Measurements from ENCODE around the gene RICTOR.

The RICTOR gene

GRCh38 chr5:39083968-39084367 lies 9.8 kb upstream of the RICTOR start:
- no peak overlapping the region for H3K4me2 ChIP-seq (ENCODE audit: low read depth, low read length, poor library complexity, severe bottlenecking)
- no peaks in the 10 kb centered on the region for H3K9me3 ChIP-seq (ENCODE audit: insufficient read depth, low read length)
- no peak overlapping the region for H3K9ac ChIP-seq (ENCODE audit: low read length)
- no peak overlapping the region for H3K4me3 ChIP-seq (ENCODE audit: insufficient read depth, low read length, poor library complexity, severe bottlenecking)
- H4K20me1 ChIP-seq (ENCODE audit: low read depth, low read length), result no peaks in the 10 kb centered on the region
- no peak overlapping the region for H2AFZ ChIP-seq (ENCODE audit: low read depth, low read length, severe bottlenecking)
- H3K36me3 ChIP-seq (ENCODE audit: low read length), result no peaks in the 10 kb centered on the region
- H3K9me2 ChIP-seq (replicated peaks; ENCODE audit: insufficient read depth, low read length), result no peaks in the 10 kb centered on the region
- no peaks in the 10 kb centered on the region for H3F3A ChIP-seq (ENCODE audit: insufficient read depth)
- no peaks in the 10 kb centered on the region for H3K27me3 ChIP-seq (ENCODE audit: low read length)
- no peaks in the 10 kb centered on the region for H3K79me2 ChIP-seq (ENCODE audit: insufficient read depth, low read length)
- H3K27ac ChIP-seq (ENCODE audit: low read depth, low read length), result no peak overlapping the region
- no peak for TF ChIP-seq EZH2phosphoT487 (conservative IDR thresholded peaks at IDR 0.05; ENCODE audit: low read length)
- no peak for TF ChIP-seq CTCF (IDR thresholded peaks at IDR 0.05; ENCODE audit: insufficient read depth, low read length, poor library complexity, severe bottlenecking)

- TF ChIP-seq EZH2phosphoT487 (conservative IDR thresholded peaks at IDR 0.05; ENCODE audit: low read length) (no peak), CTCF (IDR thresholded peaks at IDR 0.05; ENCODE audit: insufficient read depth, low read length, poor library complexity, severe bottlenecking) (no peak)
- Histone ChIP-seq H3K4me3 (ENCODE audit: insufficient read depth, low read length, poor library complexity, severe bottlenecking) (no peak overlapping the region), H3K9me3 (ENCODE audit: insufficient read depth, low read length) (no peaks in the 10 kb centered on the region), H3K9ac (ENCODE audit: low read length) (no peak overlapping the region), H3K27ac (ENCODE audit: low read depth, low read length) (no peak overlapping the region), H3K79me2 (ENCODE audit: insufficient read depth, low read length) (no peaks in the 10 kb centered on the region), H3K27me3 (ENCODE audit: low read length) (no peaks in the 10 kb centered on the region), H3K4me2 (ENCODE audit: low read depth, low read length, poor library complexity, severe bottlenecking) (no peak overlapping the region), H3K36me3 (ENCODE audit: low read length) (no peaks in the 10 kb centered on the region), H3K9me2 (replicated peaks; ENCODE audit: insufficient read depth, low read length) (no peaks in the 10 kb centered on the region), H3F3A (ENCODE audit: insufficient read depth) (no peaks in the 10 kb centered on the region), H4K20me1 (ENCODE audit: low read depth, low read length) (no peaks in the 10 kb centered on the region), H2AFZ (ENCODE audit: low read depth, low read length, severe bottlenecking) (no peak overlapping the region)
These were observed 8.8 kb upstream of the RICTOR start for GRCh38 chr5:39082995-39083394.

DNA sequence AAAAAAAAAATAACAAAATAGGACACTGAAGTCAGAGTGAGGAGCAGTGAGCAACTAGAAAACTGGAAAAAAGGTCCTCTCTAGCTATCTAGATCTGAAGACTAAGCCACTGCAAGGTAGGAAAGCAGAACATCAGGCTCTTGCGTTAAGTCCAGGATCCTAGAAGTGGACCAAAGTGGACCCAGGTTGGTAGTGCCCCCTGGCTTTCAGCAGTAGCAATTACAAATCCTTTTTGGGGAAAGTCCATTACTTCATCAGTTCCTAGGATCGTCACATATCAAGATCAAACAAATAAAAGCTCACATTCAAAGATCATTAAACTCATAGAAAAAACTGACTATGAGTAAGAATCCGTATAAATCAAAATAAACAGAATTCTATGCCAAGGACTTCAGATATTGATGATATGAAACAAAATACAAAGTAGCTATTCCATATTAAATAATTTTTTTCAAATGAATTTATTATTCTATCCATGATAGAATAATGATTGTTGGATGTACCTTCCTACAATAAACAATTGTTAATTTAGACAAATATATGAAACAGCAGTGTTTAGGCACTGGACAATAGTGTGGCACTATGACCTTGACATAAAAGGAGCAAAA lies 6.5 kb upstream of the RICTOR start:
- H3K9ac ChIP-seq (ENCODE audit: low read length), result no peak overlapping the region
- H3K9me3 ChIP-seq (ENCODE audit: insufficient read depth, low read length), result no peaks in the 10 kb centered on the region
- no peak overlapping the region for H2AFZ ChIP-seq (ENCODE audit: low read depth, low read length, severe bottlenecking)
- peaks cover 19% of the 10 kb centered on the region; the same call in 1 of the 2 replicates for H3F3A ChIP-seq (ENCODE audit: insufficient read depth)
- no peaks in the 10 kb centered on the region for H3K9me2 ChIP-seq (replicated peaks; ENCODE audit: insufficient read depth, low read length)
- H3K79me2 ChIP-seq (ENCODE audit: insufficient read depth, low read length), result no peaks in the 10 kb centered on the region
- H3K4me3 ChIP-seq (ENCODE audit: insufficient read depth, low read length, poor library complexity, severe bottlenecking), result no peak overlapping the region
- no peak overlapping the region for H3K4me2 ChIP-seq (ENCODE audit: low read depth, low read length, poor library complexity, severe bottlenecking)
- no peaks in the 10 kb centered on the region for H3K27me3 ChIP-seq (ENCODE audit: low read length)
- H4K20me1 ChIP-seq (ENCODE audit: low read depth, low read length), result no peaks in the 10 kb centered on the region
- H3K36me3 ChIP-seq (ENCODE audit: low read length), result no peaks in the 10 kb centered on the region
- TF ChIP-seq EZH2phosphoT487 (conservative IDR thresholded peaks at IDR 0.05; ENCODE audit: low read length) (no peak), CTCF (IDR thresholded peaks at IDR 0.05; ENCODE audit: insufficient read depth, low read length, poor library complexity, severe bottlenecking) (peak; percentile 73)
- H3K27ac ChIP-seq (ENCODE audit: low read depth, low read length), result no peak overlapping the region

Data from SU-DHL-6 (cell line).